Body of pancreas (tissue), 4 donors: ENCODE measurements around the gene PLXNB3. TPM values are rescaled to one million over a fixed set of nuclear protein-coding genes. Genes with fewer than 3 reads are reported as not detected.

Experiments used
- ATAC-seq: fragments of 150-250 bp; one replicate; pipeline ENCODE4 v1.9.1; 2016
- DNase-seq, 4 donors: peaks; one replicate each; pipeline ENCODE4 v3.0.0-alpha.2; 2019
- H3K27ac ChIP-seq, 4 donors: fragments of 200-600 bp; sonication (generic); 1 replicate in 3 of 4; 2 replicates in 1 of 4; pipeline versions ENCODE4 v1.5.1 to v1.6.1; 2016 to 2019; ENCODE audit warnings: mild to moderate bottlenecking in 1 of 4, mixed read lengths in 1 of 4, moderate library complexity in 1 of 4
- H3K27me3 ChIP-seq, 2 donors: fragments of 200-600 bp; sonication (generic); one replicate each; pipeline ENCODE4 v1.6.0; 2016; ENCODE audit warnings: mild to moderate bottlenecking in 1 of 2
- H3K36me3 ChIP-seq, 2 donors: fragments of 200-600 bp; sonication (generic); replicated peaks in 1 of 2; 2 replicates each; pipeline ENCODE4 v1.5.1; 2016; ENCODE audit warnings: low read depth in 2 of 2; ENCODE audit not compliant: insufficient read depth in 1 of 2
- H3K4me1 ChIP-seq: fragments of 200-600 bp; sonication (generic); one replicate; pipeline ENCODE4 v1.6.0; 2016
- H3K4me3 ChIP-seq, 2 donors: fragments of 200-600 bp; sonication (generic); 1 replicate in 1 of 2; 2 replicates in 1 of 2; pipeline ENCODE4 v1.5.1; 2016 to 2019
- H3K9me3 ChIP-seq, 3 donors: fragments of 200-600 bp; sonication (generic); 1 replicate in 2 of 3; 2 replicates in 1 of 3; pipeline ENCODE4 v1.5.1; 2016
- CTCF ChIP-seq, 7 experiments: fragments of 450-650 bp in 4 of 7; fragments of 200-600 bp in 3 of 7; sonication (generic) in 3 of 7; IDR thresholded peaks; one replicate each; pipeline ENCODE4 v1.5.1; 2016 to 2019; ENCODE audit warnings: antibody characterized with exemption in 7 of 7
- POLR2A ChIP-seq, 3 donors: fragments of 450-650 bp; IDR thresholded peaks; one replicate each; pipeline ENCODE4 v1.6.1; 2016; ENCODE audit warnings: antibody characterized with exemption in 3 of 3, mild to moderate bottlenecking in 2 of 3
- WGBS, 2 donors: methylation state at CpG; one replicate each; pipeline ENCODE4 v1.1.5; 2017; 5-methylcytosine and 5-hydroxymethylcytosine counted together
- intact Hi-C: fragments of 100-400 bp; cut with DNase I; formaldehyde crosslinking; loops from one replicate; pipeline ENCODE4 v1.15.1; 2023
- total RNA-seq, 2 donors: library from RNA; depleted of rRNA; stranded (reverse); fragments of >200 nt; gene quantifications; one replicate each; pipeline ENCODE4 v1.1.0, GENCODE V29; 2016

Gene PLXNB3
- total RNA-seq, 2 donors from 2014 or later: 4.2 to 13.2 TPM

GRCh38 chrX:153782871-153783270 is 18.8 kb downstream of the PLXNB3 start:
- H3K4me1 ChIP-seq: peaks cover 8% of the 10 kb centered on the region
- H3K27ac ChIP-seq: no peak overlapping the region
- H3K36me3 ChIP-seq: peaks cover 0 to 3% of the 10 kb centered on the region in 2 donors
- no peaks in the 10 kb centered on the region for H3K27me3 ChIP-seq
- H3K4me3 ChIP-seq: no peak overlapping the region
- no peaks in the 10 kb centered on the region for H3K9me3 ChIP-seq
- ATAC-seq (no peak), DNase-seq (no peak)
- intact Hi-C loops: no loop called here
- 100% methylated on average over 2 of the region's 14 CpGs; no CpG with 5 or more reads in 1 of the 2 donors for WGBS, 2 donors
- no peak for TF ChIP-seq CTCF (IDR thresholded peaks at IDR 0.05)
- TF ChIP-seq POLR2A (IDR thresholded peaks at IDR 0.05): no peak

- DNase-seq (no peak), ATAC-seq (no peak)
- TF ChIP-seq POLR2A (IDR thresholded peaks at IDR 0.05): no peak
- TF ChIP-seq CTCF (IDR thresholded peaks at IDR 0.05): no peak
- 79 to 82% methylated on average over 4 to 20 of the region's 24 CpGs for WGBS, 2 donors
- Histone ChIP-seq H3K4me1 (peaks cover 8% of the 10 kb centered on the region), H3K4me3 (no peak overlapping the region), H3K27me3 (no peaks in the 10 kb centered on the region), H3K27ac (no peak overlapping the region), H3K9me3 (no peaks in the 10 kb centered on the region), H3K36me3 (peaks cover 0 to 3% of the 10 kb centered on the region in 2 donors)
- intact Hi-C loops: no loop called here
Observed at GRCh38 chrX:153783378-153784013, 19.4 kb downstream of the PLXNB3 start.

GRCh38 chrX:153784325-153784967 is 20.4 kb downstream of the PLXNB3 start:
- H3K27me3 ChIP-seq: no peaks in the 10 kb centered on the region
- ATAC-seq (no peak), DNase-seq (no peak)
- intact Hi-C loops: no loop called here
- H3K36me3 ChIP-seq: peaks cover 0 to 3% of the 10 kb centered on the region in 2 donors
- H3K4me3 ChIP-seq: no peak overlapping the region
- H3K4me1 ChIP-seq: peaks cover 8% of the 10 kb centered on the region
- TF ChIP-seq POLR2A (IDR thresholded peaks at IDR 0.05): no peak
- TF ChIP-seq CTCF (IDR thresholded peaks at IDR 0.05): no peak
- 95% methylated on average over 8 of the region's 27 CpGs; no CpG with 5 or more reads in 1 of the 2 donors for WGBS, 2 donors
- no peaks in the 10 kb centered on the region for H3K9me3 ChIP-seq
- H3K27ac ChIP-seq: no peak overlapping the region

- TF ChIP-seq CTCF (IDR thresholded peaks at IDR 0.05): no peak
- no peak for TF ChIP-seq POLR2A (IDR thresholded peaks at IDR 0.05)
- Histone ChIP-seq H3K36me3 (peaks cover 0 to 3% of the 10 kb centered on the region in 2 donors), H3K4me3 (no peak overlapping the region), H3K27me3 (no peaks in the 10 kb centered on the region), H3K4me1 (no peaks in the 10 kb centered on the region), H3K27ac (no peak overlapping the region), H3K9me3 (no peaks in the 10 kb centered on the region)
- ATAC-seq (no peak), DNase-seq (no peak)
- intact Hi-C loops: no loop called here
- WGBS, 2 donors: 90% methylated on average over 15 of the region's 15 CpGs
Observed at GRCh38 chrX:153786669-153787068, 22.6 kb downstream of the PLXNB3 start.
